HepG2 (cell line): Measurements from ENCODE around the gene ABCC3. TPM values are rescaled to one million over a fixed set of nuclear protein-coding genes. Genes with fewer than 3 reads are reported as not detected.

Experiments used
- BCL3 ChIP-seq: sonication (generic); formaldehyde crosslinking; IDR thresholded peaks from 2 replicates; pipeline ENCODE4 v1.5.1; 2020; ENCODE audit warnings: mild to moderate bottlenecking, missing genetic modification reagents, moderate library complexity
- GTF3A ChIP-seq: sonication (generic); formaldehyde crosslinking; conservative IDR thresholded peaks from 2 replicates; pipeline ENCODE4 v1.4.0; 2020; ENCODE audit warnings: mild to moderate bottlenecking, missing genetic modification reagents
- MXI1 ChIP-seq: IDR thresholded peaks from 3 replicates; pipeline ENCODE4 v1.6.1; 2012; ENCODE audit warnings: low read depth, low read length, inconsistent platforms, borderline replicate concordance
- NFE2L2 ChIP-seq: fragments of 150-350 bp; IDR thresholded peaks from 2 replicates; pipeline ENCODE4 v1.6.1; 2014; ENCODE audit warnings: low read length
- PBX2 ChIP-seq: IDR thresholded peaks from 2 replicates; pipeline ENCODE4 v1.6.1; 2016; ENCODE audit warnings: control low read depth
- TRAFD1 ChIP-seq: sonication (generic); formaldehyde crosslinking; IDR thresholded peaks from 2 replicates; pipeline ENCODE4 v1.5.1; 2020; ENCODE audit warnings: missing genetic modification reagents, mild to moderate bottlenecking, borderline replicate concordance
- UBTF ChIP-seq: sonication (generic); formaldehyde crosslinking; IDR thresholded peaks from 2 replicates; pipeline ENCODE4 v1.4.0; 2020; ENCODE audit warnings: mild to moderate bottlenecking, missing genetic modification reagents
- ZBTB38 ChIP-seq: sonication (generic); formaldehyde crosslinking; IDR thresholded peaks from 2 replicates; pipeline ENCODE4 v1.5.1; 2020; ENCODE audit warnings: mild to moderate bottlenecking, missing genetic modification reagents
- ZBTB46 ChIP-seq: sonication (generic); formaldehyde crosslinking; IDR thresholded peaks from 2 replicates; pipeline ENCODE4 v1.4.0; 2020; ENCODE audit warnings: mild to moderate bottlenecking, missing genetic modification reagents, borderline replicate concordance
- ZNF280B ChIP-seq: sonication (generic); formaldehyde crosslinking; IDR thresholded peaks from 2 replicates; pipeline ENCODE4 v1.5.0; 2020; ENCODE audit warnings: missing genetic modification reagents, mild to moderate bottlenecking, borderline replicate concordance
- ZNF331 ChIP-seq: sonication (generic); formaldehyde crosslinking; IDR thresholded peaks from 2 replicates; pipeline ENCODE4 v1.4.0; 2020; ENCODE audit warnings: missing genetic modification reagents
- ZNF414 ChIP-seq: sonication (generic); formaldehyde crosslinking; IDR thresholded peaks from 2 replicates; pipeline ENCODE4 v1.5.0; 2020; ENCODE audit warnings: missing genetic modification reagents
- ZNF460 ChIP-seq: sonication (generic); formaldehyde crosslinking; IDR thresholded peaks from 2 replicates; pipeline ENCODE4 v1.5.1; 2020; ENCODE audit warnings: missing genetic modification reagents, mild to moderate bottlenecking, borderline replicate concordance
- ZNF703 ChIP-seq: sonication (generic); formaldehyde crosslinking; IDR thresholded peaks from 2 replicates; pipeline ENCODE4 v1.5.1; 2020; ENCODE audit warnings: missing genetic modification reagents, mild to moderate bottlenecking, moderate library complexity, borderline replicate concordance
- ZNF737 ChIP-seq: sonication (generic); formaldehyde crosslinking; IDR thresholded peaks from 2 replicates; pipeline ENCODE4 v1.5.0; 2020; ENCODE audit warnings: missing genetic modification reagents, mild to moderate bottlenecking, borderline replicate concordance
- polyA plus RNA-seq, 8 experiments: library from polyadenylated mRNA; depleted of rRNA in 3 of 8; stranded (reverse) in 7 of 8; unstranded in 1 of 8; fragments of >200 nt; fragmentation: Illumina TruSeq in 4 of 8; extraction: Trizol in 4 of 8; gene quantifications; 2 replicates each; pipeline versions ENCODE4 v1.2.1 to v1.2.3, GENCODE V29; 2011 to 2016; ENCODE audit warnings: low read depth in 4 of 8, missing spikeins in 1 of 8, mixed read lengths in 1 of 8; ENCODE audit not compliant: insufficient read depth in 1 of 8
- total RNA-seq, 5 experiments: library from RNA; depleted of rRNA; stranded (reverse); fragments of >200 nt; fragmentation: Illumina TruSeq; extraction: Trizol; gene quantifications; 2 replicates each; pipeline ENCODE4 v1.2.3, GENCODE V29; 2016; ENCODE audit warnings: low read depth in 1 of 5

ABCC3 gene
- total and polyA plus RNA-seq, 2 of the 13 experiments (the other 11 are each of a cell fraction or from before 2014, with no cell fraction given) = 25.2 to 50.7 TPM

- TF ChIP-seq MXI1 (peak; percentile 83), NFE2L2 (no peak), ZNF331 (peak; percentile 95), TRAFD1 (no peak), ZBTB46 (CRISPR knock-in tag) (no peak), ZNF703 (CRISPR knock-in tag) (no peak), ZBTB38 (peak; percentile 70), ZNF460 (CRISPR knock-in tag) (peak; percentile 48), BCL3 (CRISPR knock-in tag) (no peak), ZNF414 (CRISPR knock-in tag) (peak; percentile 47; the same call in 1 of the 2 replicates), PBX2 (CRISPR knock-in tag) (no peak), GTF3A (CRISPR knock-in tag) (peak; percentile 68; the same call in 1 of the 2 replicates), ZNF280B (CRISPR knock-in tag) (peak; percentile 96), UBTF (CRISPR knock-in tag) (peak; percentile 98), ZNF737 (CRISPR knock-in tag) (peak; percentile 45; the same call in 1 of the 2 replicates)
Observed at GRCh38 chr17:50707289-50708049, 72.8 kb downstream of the ABCC3 start, which contains the start of gene ANKRD40 (continued).
